ENCODE data around the gene ELMOD3. TPM values are rescaled to one million over a fixed set of nuclear protein-coding genes. Genes with fewer than 3 reads are reported as not detected.

Gene ELMOD3
- total RNA-seq (10 to 100 TPM; 21.0 to 38.0 (median 24.5) TPM), polyA plus RNA-seq (10 to 100 TPM; 14.4 to 28.0 (median 23.9) TPM)
- long read RNA-seq, donor 1 = 0 reads
- long read RNA-seq, donor 2 = 0 reads

DNA sequence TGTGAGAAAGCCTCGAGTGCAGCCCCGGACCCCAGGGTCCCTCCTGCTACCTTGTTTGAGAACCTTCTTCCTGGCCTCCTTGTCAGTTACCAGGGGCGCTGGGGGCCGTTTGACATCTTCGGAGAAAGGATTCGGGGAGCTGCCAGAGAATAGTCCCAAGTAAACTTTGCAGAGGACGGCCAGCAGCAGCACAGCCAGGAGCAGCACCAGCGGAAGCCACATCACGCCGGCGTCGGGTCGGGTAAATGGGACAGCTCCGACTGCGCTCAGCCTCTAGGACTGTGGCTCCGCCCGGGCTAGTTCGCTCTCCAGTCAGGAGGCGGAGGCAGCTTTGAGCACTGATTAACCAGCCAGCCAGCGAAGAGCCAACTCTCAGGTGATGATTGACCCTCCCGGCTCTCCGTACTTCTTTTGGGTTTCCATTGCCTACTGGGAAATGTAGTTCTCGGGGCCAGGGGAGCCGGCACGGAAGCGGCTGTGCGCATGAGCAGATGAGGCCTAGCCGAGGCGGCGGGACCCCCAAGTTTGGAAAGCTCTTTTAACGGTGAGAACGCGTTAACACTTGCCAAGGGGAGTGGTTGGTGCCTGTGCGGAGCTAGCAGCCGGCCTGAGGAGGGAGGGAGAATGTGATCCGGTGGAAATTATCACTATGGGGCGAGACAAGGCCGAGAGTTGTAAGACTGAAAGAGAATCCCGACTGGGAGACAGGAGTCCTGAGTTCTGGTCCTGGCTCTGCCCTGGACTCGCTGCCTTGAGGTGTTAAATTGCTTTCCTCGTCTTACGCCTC, at the start of gene ELMOD3, which contains the start of gene RETSAT:
TSS of gene ELMOD3 (plus strand) at position 484 of the 787 bp plus-strand sequence. CDS start 2,430 bp downstream, outside the sequence.
TSS of gene RETSAT (minus strand) at position 243 of the 787 bp plus-strand sequence. CDS start at position 222, 21 bp downstream.
- intact Hi-C loops (cut with DNase I; ENCODE audit: low total_unique reads) = no loop called here
- peaks cover 11 to 73% (median 51%) of the 10 kb centered on the region in 6 donors for H3K4me1 ChIP-seq
- no peaks in the 10 kb centered on the region for H3K9me3 ChIP-seq
- DNase-seq = peak; percentile 98
- TF ChIP-seq POLR2A (IDR thresholded peaks at IDR 0.05) (peak in 2 of 3 donors; percentile 64 to 81), POLR2AphosphoS5 (IDR thresholded peaks at IDR 0.05) (peak; percentile 98)
- TF ChIP-seq, protein P1, sequence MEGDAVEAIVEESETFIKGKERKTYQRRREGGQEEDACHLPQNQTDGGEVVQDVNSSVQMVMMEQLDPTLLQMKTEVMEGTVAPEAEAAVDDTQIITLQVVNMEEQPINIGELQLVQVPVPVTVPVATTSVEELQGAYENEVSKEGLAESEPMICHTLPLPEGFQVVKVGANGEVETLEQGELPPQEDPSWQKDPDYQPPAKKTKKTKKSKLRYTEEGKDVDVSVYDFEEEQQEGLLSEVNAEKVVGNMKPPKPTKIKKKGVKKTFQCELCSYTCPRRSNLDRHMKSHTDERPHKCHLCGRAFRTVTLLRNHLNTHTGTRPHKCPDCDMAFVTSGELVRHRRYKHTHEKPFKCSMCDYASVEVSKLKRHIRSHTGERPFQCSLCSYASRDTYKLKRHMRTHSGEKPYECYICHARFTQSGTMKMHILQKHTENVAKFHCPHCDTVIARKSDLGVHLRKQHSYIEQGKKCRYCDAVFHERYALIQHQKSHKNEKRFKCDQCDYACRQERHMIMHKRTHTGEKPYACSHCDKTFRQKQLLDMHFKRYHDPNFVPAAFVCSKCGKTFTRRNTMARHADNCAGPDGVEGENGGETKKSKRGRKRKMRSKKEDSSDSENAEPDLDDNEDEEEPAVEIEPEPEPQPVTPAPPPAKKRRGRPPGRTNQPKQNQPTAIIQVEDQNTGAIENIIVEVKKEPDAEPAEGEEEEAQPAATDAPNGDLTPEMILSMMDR (IDR thresholded peaks at IDR 0.05 in 8 of 11, conservative IDR thresholded peaks at IDR 0.05 in 3 of 11) = peak in 4 of 11 experiments; percentile 9 to 27 (median 24)
- 0 to 1% (median 1%) methylated on average over 38 to 42 of the region's 42 CpGs for WGBS, 5 donors
- H3K4me3 ChIP-seq = peak within 1 kb of the TSS; percentile 51 to 82 (median 64)
- no peaks in the 10 kb centered on the region for H3K27me3 ChIP-seq (replicated peaks in 1 of 7)
- H3K27ac ChIP-seq = peak within 1 kb of the TSS; percentile 62 to 94 (median 88)
- peaks cover 5 to 63% (median 29%) of the 10 kb centered on the region in 6 donors for H3K36me3 ChIP-seq

DNA sequence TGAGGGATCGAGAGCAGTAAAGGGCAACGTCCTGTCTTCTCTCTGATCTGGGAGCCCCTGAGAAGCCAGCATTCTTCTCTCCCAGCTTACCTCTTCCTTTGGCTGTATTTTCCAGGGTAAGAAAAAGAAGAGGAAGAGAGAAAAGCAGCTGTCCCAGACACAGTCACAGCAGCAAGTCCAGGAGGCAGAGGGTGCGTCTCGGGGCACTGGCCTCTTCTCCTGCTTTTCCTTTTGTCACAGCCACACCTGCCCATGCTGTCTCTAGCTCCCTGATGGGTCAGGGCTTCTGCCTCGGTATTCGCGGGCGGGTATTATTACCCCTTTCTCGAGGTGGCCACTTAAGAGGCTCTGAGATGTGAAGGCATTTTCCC, 47.1 kb upstream of the ELMOD3 start:
- Histone ChIP-seq H3K36me3 (peaks cover 0 to 44% (median 0%) of the 10 kb centered on the region in 6 donors), H3K4me1 (peaks cover 19 to 50% (median 36%) of the 10 kb centered on the region in 6 donors), H3K27ac (peak overlapping the region in 4 of 8 donors; percentile 47 to 69 (median 62)), H3K9me3 (no peaks in the 10 kb centered on the region), H3K27me3 (replicated peaks in 1 of 7) (peaks cover 0 to 9% (median 0%) of the 10 kb centered on the region in 7 donors), H3K4me3 (peak overlapping the region in 1 of 8 donors; percentile 37)
- WGBS, 5 donors = 74 to 84% (median 83%) methylated on average over 9 of the region's 9 CpGs
- no peak for DNase-seq
- intact Hi-C loops (cut with DNase I; ENCODE audit: low total_unique reads) = no loop called here
- TF ChIP-seq, protein P1 (IDR thresholded peaks at IDR 0.05 in 8 of 11, conservative IDR thresholded peaks at IDR 0.05 in 3 of 11) = no peak
- TF ChIP-seq POLR2A (IDR thresholded peaks at IDR 0.05) (no peak), POLR2AphosphoS5 (IDR thresholded peaks at IDR 0.05) (no peak)

DNA sequence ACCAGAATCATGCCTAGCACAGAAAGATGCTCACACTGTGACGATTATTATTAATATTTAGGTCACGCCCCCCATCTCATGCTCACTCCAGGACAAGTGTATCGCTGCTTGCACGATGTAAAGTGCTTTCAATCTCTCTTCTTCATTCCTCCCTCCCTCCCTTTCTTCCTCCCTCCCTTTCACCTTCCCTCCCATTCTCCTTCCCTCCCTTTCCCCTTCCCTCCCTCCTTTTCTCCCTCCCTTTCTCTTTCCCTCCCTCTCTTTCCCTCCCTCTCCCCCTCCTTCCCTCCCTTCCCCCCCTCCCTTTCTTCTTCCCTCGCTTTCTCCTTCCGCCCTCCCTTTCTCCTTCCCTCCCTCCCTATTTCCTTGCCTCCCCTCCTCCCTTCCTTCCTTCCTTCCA, 46.4 kb upstream of the ELMOD3 start:
- Histone ChIP-seq H3K27me3 (replicated peaks in 1 of 7) (peaks cover 0 to 2% (median 0%) of the 10 kb centered on the region in 7 donors), H3K4me3 (no peak overlapping the region), H3K36me3 (peaks cover 0 to 51% (median 2%) of the 10 kb centered on the region in 6 donors), H3K27ac (no peak overlapping the region), H3K4me1 (peaks cover 19 to 50% (median 36%) of the 10 kb centered on the region in 6 donors), H3K9me3 (no peaks in the 10 kb centered on the region)
- 77 to 85% (median 81%) methylated on average over 6 of the region's 6 CpGs for WGBS, 5 donors
- intact Hi-C loops (cut with DNase I; ENCODE audit: low total_unique reads) = no loop called here
- no peak for DNase-seq
- TF ChIP-seq, protein P1 (IDR thresholded peaks at IDR 0.05 in 8 of 11, conservative IDR thresholded peaks at IDR 0.05 in 3 of 11) = no peak
- TF ChIP-seq POLR2AphosphoS5 (IDR thresholded peaks at IDR 0.05) = no peak
